ENCODE results near the gene MAP1A.
"Not testable (repeated sequence)": the region's sequence is repeated elsewhere in the genome, so short reads cannot be mapped to it uniquely, and the experiment has no call there.

- TF ChIP-seq CTCF (IDR thresholded peaks at IDR 0.05); EZH2 (IDR thresholded peaks at IDR 0.05; ENCODE audit: borderline replicate concordance, insufficient read depth, low read depth, low read length, poor library complexity, severe bottlenecking): not testable (repeated sequence)
These were observed 46.4 kb downstream of the MAP1A start for GRCh38 chr15:43563793-43564192.

Measured in B cell (primary cell).